Tibial nerve (tissue), 4 donors: ENCODE measurements around the gene C17orf67. TPM values are rescaled to one million over a fixed set of nuclear protein-coding genes. Genes with fewer than 3 reads are reported as not detected.

ENCODE experiments used
- DNase-seq, 2 donors: peaks; one replicate each; pipeline ENCODE4 v3.0.0-alpha.2; 2019; ENCODE audit warnings: low spot score in 2 of 2
- H3K27ac ChIP-seq, 4 donors: fragments of 200-600 bp; sonication (generic) in 3 of 4; one replicate each; pipeline ENCODE4 v1.5.1; 2017 to 2019; ENCODE audit warnings: mild to moderate bottlenecking in 1 of 4
- H3K27me3 ChIP-seq, 2 donors: fragments of 200-600 bp; sonication (generic) in 1 of 2; one replicate each; pipeline versions ENCODE4 v1.5.1 to v1.6.0; 2017 to 2019
- H3K36me3 ChIP-seq, 3 donors: fragments of 200-600 bp; sonication (generic); one replicate each; pipeline ENCODE4 v1.5.1; 2018 to 2019
- H3K4me1 ChIP-seq, 4 donors: fragments of 200-600 bp; sonication (generic) in 3 of 4; one replicate each; pipeline ENCODE4 v1.5.1; 2017 to 2019
- H3K4me3 ChIP-seq, 4 donors: fragments of 200-600 bp; sonication (generic) in 3 of 4; one replicate each; pipeline ENCODE4 v1.5.1; 2017 to 2019; ENCODE audit warnings: mild to moderate bottlenecking in 1 of 4, moderate library complexity in 1 of 4
- H3K9me3 ChIP-seq, 4 donors: fragments of 200-600 bp; sonication (generic) in 3 of 4; one replicate each; pipeline ENCODE4 v1.5.1; 2017 to 2019
- CTCF ChIP-seq, 5 experiments: fragments of 200-600 bp in 3 of 5; fragments of 450-650 bp in 2 of 5; sonication (generic) in 3 of 5; IDR thresholded peaks; one replicate each; pipeline ENCODE4 v1.5.1; 2016 to 2019; ENCODE audit warnings: antibody characterized with exemption in 5 of 5, mild to moderate bottlenecking in 3 of 5, moderate library complexity in 2 of 5
- EP300 ChIP-seq, 2 donors: sonication (generic); formaldehyde crosslinking; IDR thresholded peaks; one replicate each; pipeline ENCODE4 v1.6.1; 2017; ENCODE audit warnings: antibody characterized with exemption in 2 of 2, mild to moderate bottlenecking in 1 of 2
- POLR2A ChIP-seq, 2 donors: fragments of 450-650 bp; IDR thresholded peaks; one replicate each; pipeline ENCODE4 v1.6.1; 2017; ENCODE audit warnings: antibody characterized with exemption in 2 of 2, mild to moderate bottlenecking in 2 of 2, moderate library complexity in 2 of 2
- WGBS, 2 donors: methylation state at CpG; one replicate each; pipeline ENCODE4 v1.1.5; 2018; 5-methylcytosine and 5-hydroxymethylcytosine counted together
- total RNA-seq, 4 donors: library from RNA; depleted of rRNA; stranded (reverse); fragments of >200 nt; gene quantifications; one replicate each; pipeline ENCODE4 v1.1.0, GENCODE V29; 2016

C17orf67 gene
- total RNA-seq, 4 donors from 2014 or later = 2.4 to 4.5 (median 3.1) TPM

- 70 to 75% methylated on average over 5 of the region's 5 CpGs for WGBS, 2 donors
- DNase-seq = no peak
- no peaks in the 10 kb centered on the region for H3K27me3 ChIP-seq
- peaks cover 0 to 22% (median 0%) of the 10 kb centered on the region in 3 donors for H3K36me3 ChIP-seq
- no peaks in the 10 kb centered on the region for H3K4me1 ChIP-seq
- no peaks in the 10 kb centered on the region for H3K9me3 ChIP-seq
- TF ChIP-seq POLR2A (IDR thresholded peaks at IDR 0.05) (no peak), CTCF (IDR thresholded peaks at IDR 0.05) (no peak), EP300 (IDR thresholded peaks at IDR 0.05) (no peak)
- H3K4me3 ChIP-seq = no peak overlapping the region
- H3K27ac ChIP-seq = no peak overlapping the region
These were observed 32.4 kb upstream of the C17orf67 start for GRCh38 chr17:56866076-56866475.

- H3K4me3 ChIP-seq = no peak overlapping the region
- H3K9me3 ChIP-seq = no peaks in the 10 kb centered on the region
- no peaks in the 10 kb centered on the region for H3K4me1 ChIP-seq
- no peak for TF ChIP-seq CTCF (IDR thresholded peaks at IDR 0.05)
- no peak for TF ChIP-seq POLR2A (IDR thresholded peaks at IDR 0.05)
- no peak for TF ChIP-seq EP300 (IDR thresholded peaks at IDR 0.05)
- DNase-seq = no peak
- peaks cover 0 to 35% (median 0%) of the 10 kb centered on the region in 3 donors for H3K36me3 ChIP-seq
- no peaks in the 10 kb centered on the region for H3K27me3 ChIP-seq
- WGBS, 2 donors = 37 to 65% methylated on average over 3 of the region's 3 CpGs
- no peak overlapping the region for H3K27ac ChIP-seq
These were observed 30.3 kb upstream of the C17orf67 start for GRCh38 chr17:56863974-56864373.

- no peak overlapping the region for H3K27ac ChIP-seq
- DNase-seq = no peak
- H3K9me3 ChIP-seq = no peaks in the 10 kb centered on the region
- H3K36me3 ChIP-seq = peaks cover 0 to 45% (median 0%) of the 10 kb centered on the region in 3 donors
- no peak for TF ChIP-seq EP300 (IDR thresholded peaks at IDR 0.05)
- no peak for TF ChIP-seq CTCF (IDR thresholded peaks at IDR 0.05)
- TF ChIP-seq POLR2A (IDR thresholded peaks at IDR 0.05) = no peak
- 90 to 95% methylated on average over 3 of the region's 3 CpGs for WGBS, 2 donors
- no peaks in the 10 kb centered on the region for H3K4me1 ChIP-seq
- no peaks in the 10 kb centered on the region for H3K27me3 ChIP-seq
- no peak overlapping the region for H3K4me3 ChIP-seq
These were observed 28.2 kb upstream of the C17orf67 start for GRCh38 chr17:56861899-56862298.

GRCh38 chr17:56851008-56851407 is 17.3 kb upstream of the C17orf67 start:
- no peaks in the 10 kb centered on the region for H3K9me3 ChIP-seq
- peaks cover 0 to 59% (median 0%) of the 10 kb centered on the region in 3 donors for H3K36me3 ChIP-seq

GRCh38 chr17:56850591-56850990 is 16.9 kb upstream of the C17orf67 start:
- H3K4me1 ChIP-seq = no peaks in the 10 kb centered on the region
- H3K9me3 ChIP-seq = no peaks in the 10 kb centered on the region
- TF ChIP-seq CTCF (IDR thresholded peaks at IDR 0.05) (no peak), EP300 (IDR thresholded peaks at IDR 0.05) (no peak), POLR2A (IDR thresholded peaks at IDR 0.05) (no peak)
- DNase-seq = no peak
- WGBS, 2 donors = 92 to 95% methylated on average over 2 of the region's 2 CpGs
- H3K27me3 ChIP-seq = no peaks in the 10 kb centered on the region
- peaks cover 0 to 59% (median 0%) of the 10 kb centered on the region in 3 donors for H3K36me3 ChIP-seq
- no peak overlapping the region for H3K27ac ChIP-seq
- H3K4me3 ChIP-seq = no peak overlapping the region

More at GRCh38 chr17:56851008-56851407, 17.3 kb upstream of the C17orf67 start:
- DNase-seq = no peak
- WGBS, 2 donors = 79 to 89% methylated on average over 3 of the region's 3 CpGs
- Histone ChIP-seq H3K4me1 (no peaks in the 10 kb centered on the region), H3K27ac (no peak overlapping the region), H3K4me3 (no peak overlapping the region), H3K27me3 (no peaks in the 10 kb centered on the region)
- TF ChIP-seq POLR2A (IDR thresholded peaks at IDR 0.05) (no peak), CTCF (IDR thresholded peaks at IDR 0.05) (no peak), EP300 (IDR thresholded peaks at IDR 0.05) (no peak)
